Testis (tissue), 3 donors: ENCODE data around the gene RAD51. TPM values are rescaled to one million over a fixed set of nuclear protein-coding genes. Genes with fewer than 3 reads are reported as not detected.

ENCODE experiments used
- DNase-seq: peaks from one replicate; pipeline ENCODE4 v3.0.0-alpha.2; 2019
- H3K27ac ChIP-seq, 2 donors: fragments of 200-600 bp; sonication (generic); one replicate each; pipeline ENCODE4 v1.5.1; 2019
- H3K27me3 ChIP-seq: fragments of 200-600 bp; sonication (generic); one replicate; pipeline ENCODE4 v1.5.1; 2019
- H3K36me3 ChIP-seq: fragments of 200-600 bp; sonication (generic); one replicate; pipeline ENCODE4 v1.5.1; 2017; ENCODE audit warnings: low read depth; ENCODE audit errors: missing control alignments
- H3K4me1 ChIP-seq: fragments of 200-600 bp; sonication (generic); one replicate; pipeline ENCODE4 v1.5.1; 2019
- H3K4me3 ChIP-seq, 2 donors: fragments of 200-600 bp; sonication (generic); one replicate each; pipeline ENCODE4 v1.5.1; 2017 to 2019
- H3K9me3 ChIP-seq: fragments of 200-600 bp; sonication (generic); one replicate; pipeline ENCODE4 v1.5.1; 2017
- CTCF ChIP-seq, 3 experiments: fragments of 450-650 bp in 2 of 3; fragments of 200-600 bp in 1 of 3; sonication (generic) in 1 of 3; IDR thresholded peaks; one replicate each; pipeline ENCODE4 v1.5.1; 2016 to 2019; ENCODE audit warnings: antibody characterized with exemption in 3 of 3, mild to moderate bottlenecking in 2 of 3, moderate library complexity in 1 of 3
- POLR2A ChIP-seq: fragments of 450-650 bp; IDR thresholded peaks from one replicate; pipeline ENCODE4 v1.6.1; 2017; ENCODE audit warnings: antibody characterized with exemption, mild to moderate bottlenecking, moderate library complexity
- WGBS, 2 donors: methylation state at CpG; one replicate each; pipeline ENCODE4 v1.1.5; 2018; 5-methylcytosine and 5-hydroxymethylcytosine counted together
- intact Hi-C: fragments of 100-400 bp; cut with DNase I; formaldehyde crosslinking; loops from one replicate; pipeline ENCODE4 v1.15.1; 2023; ENCODE audit warnings: low total_unique reads
- polyA plus RNA-seq: library from polyadenylated mRNA; stranded (reverse); fragments of 350-450 nt; fragmentation: Illumina TruSeq; extraction: RNeasy Lipid Tissue Mini Kit (QIAGEN cat#74804); gene quantifications from one replicate; pipeline ENCODE4 v1.2.3, GENCODE V29; 2014; ENCODE audit warnings: low read depth, low replicate concordance; ENCODE audit not compliant: insufficient read depth
- small RNA-seq, 2 donors: library from RNA; depleted of rRNA; stranded (forward); fragments of <200 nt; gene quantifications; one replicate each; pipeline ENCODE3, GENCODE V24; 2016
- total RNA-seq, 2 donors: library from RNA; depleted of rRNA; stranded (reverse); fragments of >200 nt; gene quantifications; one replicate each; pipeline ENCODE4 v1.2.3, GENCODE V29; 2016

Gene RAD51
- total and polyA plus RNA-seq, 3 donors from 2014 or later = 13.8 to 76.1 (median 16.9) TPM

DNA sequence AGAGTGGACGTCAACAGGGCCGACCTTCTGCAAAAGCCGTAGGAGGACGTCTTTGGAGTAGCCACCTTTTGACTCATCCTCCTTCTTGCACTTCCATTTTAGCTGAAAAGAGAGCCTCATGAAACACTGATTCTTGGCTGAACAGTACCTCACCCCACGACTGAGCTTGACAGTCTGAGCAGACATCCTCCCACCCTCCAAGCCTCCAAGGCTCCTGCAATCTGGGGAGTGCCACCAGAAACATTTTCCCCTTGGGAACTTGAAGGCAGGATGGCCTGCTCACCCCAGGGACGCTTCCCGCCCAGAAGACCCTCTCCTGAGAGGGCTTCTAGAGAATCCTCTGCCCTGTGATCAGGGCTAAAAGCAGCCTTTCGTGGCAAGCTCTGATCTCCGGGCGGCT, 80.0 kb downstream of the RAD51 start:
- H3K27me3 ChIP-seq = no peaks in the 10 kb centered on the region
- TF ChIP-seq POLR2A = no peak
- TF ChIP-seq CTCF (IDR thresholded peaks at IDR 0.05) = no peak
- no peak overlapping the region for H3K4me3 ChIP-seq
- no peak for DNase-seq
- H3K36me3 ChIP-seq = no peaks in the 10 kb centered on the region
- no peak overlapping the region for H3K27ac ChIP-seq
- no peaks in the 10 kb centered on the region for H3K9me3 ChIP-seq
- intact Hi-C loops = no loop called here
- WGBS, 2 donors = 87 to 91% methylated on average over 10 of the region's 10 CpGs
- H3K4me1 ChIP-seq = no peaks in the 10 kb centered on the region

- Histone ChIP-seq H3K9me3 (no peaks in the 10 kb centered on the region), H3K4me1 (no peaks in the 10 kb centered on the region), H3K4me3 (no peak overlapping the region), H3K36me3 (no peaks in the 10 kb centered on the region), H3K27me3 (no peaks in the 10 kb centered on the region), H3K27ac (no peak overlapping the region)
- intact Hi-C loops = no loop called here
- DNase-seq = no peak
- WGBS, 2 donors = 92 to 94% methylated on average over 13 to 14 of the region's 14 CpGs
- no peak for TF ChIP-seq POLR2A
- no peak for TF ChIP-seq CTCF (IDR thresholded peaks at IDR 0.05)
These were observed 81.0 kb downstream of the RAD51 start for GRCh38 chr15:40775740-40776536.

- Histone ChIP-seq H3K36me3 (no peaks in the 10 kb centered on the region), H3K27ac (no peak overlapping the region), H3K4me3 (no peak overlapping the region), H3K27me3 (no peaks in the 10 kb centered on the region), H3K4me1 (no peaks in the 10 kb centered on the region), H3K9me3 (no peaks in the 10 kb centered on the region)
- TF ChIP-seq CTCF (IDR thresholded peaks at IDR 0.05) = no peak
- no peak for TF ChIP-seq POLR2A
- intact Hi-C loops = no loop called here
- 80 to 85% methylated on average over 9 to 11 of the region's 11 CpGs for WGBS, 2 donors
- no peak for DNase-seq
These were observed 81.7 kb downstream of the RAD51 start for GRCh38 chr15:40776537-40777141.

Small RNA genes within 50 kb of the gene (small RNA-seq; reads per million reads assigned to genes)
- 0 reads per million in 2 donors for gene SUMO2P15

Other genes starting within 250 kb of the RAD51 start
- 10 to 100 TPM in 1 of 2 donors, 1 to 10 TPM in 1; 5.4 to 13.0 TPM for gene CHST14, start 224.2 kb upstream of the RAD51 start, total RNA-seq
- 16.7 TPM for gene CHST14, start 224.2 kb upstream of the RAD51 start, polyA plus RNA-seq
- gene CCDC32, start 130.1 kb upstream of the RAD51 start, total RNA-seq = 10 to 100 TPM; 13.9 to 19.4 TPM
- 18.3 TPM for gene CCDC32, start 130.1 kb upstream of the RAD51 start, polyA plus RNA-seq
- gene RPUSD2, start 125.9 kb upstream of the RAD51 start, total RNA-seq = 10 to 100 TPM; 12.3 to 14.9 TPM
- 9.0 TPM for gene RPUSD2, start 125.9 kb upstream of the RAD51 start, polyA plus RNA-seq
- gene KNL1, start 100.9 kb upstream of the RAD51 start, total RNA-seq = 10 to 100 TPM; 50.9 to 66.0 TPM
- 28.7 TPM for gene KNL1, start 100.9 kb upstream of the RAD51 start, polyA plus RNA-seq
- 10 to 100 TPM; 31.5 to 33.1 TPM for gene RMDN3, start 60.1 kb downstream of the RAD51 start, total RNA-seq
- gene RMDN3, start 60.1 kb downstream of the RAD51 start, polyA plus RNA-seq = 37.3 TPM
- 10 to 100 TPM in 1 of 2 donors, 1 to 10 TPM in 1; 8.5 to 15.0 TPM for gene GCHFR, start 68.9 kb downstream of the RAD51 start, total RNA-seq
- gene GCHFR, start 68.9 kb downstream of the RAD51 start, polyA plus RNA-seq = 7.4 TPM
- gene C15orf62, start 74.8 kb downstream of the RAD51 start, total RNA-seq = under 1 TPM in 1 of 2 donors, not detected in 1; 0.24 TPM
- not detected for gene C15orf62, start 74.8 kb downstream of the RAD51 start, polyA plus RNA-seq
- gene ZFYVE19, start 111.9 kb downstream of the RAD51 start, total RNA-seq = 10 to 100 TPM; 22.4 to 38.2 TPM
- gene ZFYVE19, start 111.9 kb downstream of the RAD51 start, polyA plus RNA-seq = 26.3 TPM
- 10 to 100 TPM; 11.1 to 21.6 TPM for gene DNAJC17, start 112.3 kb downstream of the RAD51 start, total RNA-seq
- 22.6 TPM for gene DNAJC17, start 112.3 kb downstream of the RAD51 start, polyA plus RNA-seq
- under 1 TPM; 0.43 to 0.55 TPM for gene PPP1R14D, start 133.5 kb downstream of the RAD51 start, total RNA-seq
- not detected for gene PPP1R14D, start 133.5 kb downstream of the RAD51 start, polyA plus RNA-seq
- 10 to 100 TPM in 1 of 2 donors, 1 to 10 TPM in 1; 9.5 to 10.5 TPM for gene SPINT1, start 148.9 kb downstream of the RAD51 start, total RNA-seq
- gene SPINT1, start 148.9 kb downstream of the RAD51 start, polyA plus RNA-seq = 7.2 TPM
- gene RHOV, start 179.1 kb downstream of the RAD51 start, total RNA-seq = under 1 TPM; 0.24 to 0.50 TPM
- 0.91 TPM for gene RHOV, start 179.1 kb downstream of the RAD51 start, polyA plus RNA-seq
- 10 to 100 TPM; 25.5 to 33.4 TPM for gene VPS18, start 199.3 kb downstream of the RAD51 start, total RNA-seq
- gene VPS18, start 199.3 kb downstream of the RAD51 start, polyA plus RNA-seq = 16.3 TPM
- gene DLL4, start 234.2 kb downstream of the RAD51 start, total RNA-seq = 1 to 10 TPM; 3.5 to 3.9 TPM
- gene DLL4, start 234.2 kb downstream of the RAD51 start, polyA plus RNA-seq = 2.0 TPM